H9 (cell line): ENCODE results near the gene TMEM239. TPM values are rescaled to one million over a fixed set of nuclear protein-coding genes. Genes with fewer than 3 reads are reported as not detected.

Experiments used
- DNase-seq: peaks from one replicate; pipeline ENCODE4 v3.0.0-alpha.2; 2017
- H2AFZ ChIP-seq: one replicate; pipeline ENCODE4 v1.6.1; 2013; ENCODE audit warnings: mild to moderate bottlenecking, low read length, control low read depth, moderate library complexity
- H2AK5ac ChIP-seq: 2 replicates; pipeline ENCODE4 v1.6.1; 2013; ENCODE audit warnings: low read length, control low read depth, mixed read lengths; ENCODE audit not compliant: insufficient read length
- H2BK120ac ChIP-seq: one replicate; pipeline ENCODE4 v1.6.1; 2013; ENCODE audit warnings: low read depth, mild to moderate bottlenecking, low read length, control low read depth, inconsistent platforms; ENCODE audit not compliant: poor library complexity, severe bottlenecking
- H2BK12ac ChIP-seq: 2 replicates; pipeline ENCODE4 v1.6.1; 2013; ENCODE audit warnings: low read length, control low read depth, mixed read lengths, low read depth; ENCODE audit not compliant: insufficient read length
- H2BK15ac ChIP-seq: 2 replicates; pipeline ENCODE4 v1.6.1; 2013; ENCODE audit warnings: low read depth, low read length, control low read depth
- H2BK20ac ChIP-seq: one replicate; pipeline ENCODE4 v1.6.1; 2013; ENCODE audit warnings: low read depth, mild to moderate bottlenecking, low read length, control low read depth, inconsistent platforms; ENCODE audit not compliant: poor library complexity, severe bottlenecking
- H2BK5ac ChIP-seq: 2 replicates; pipeline ENCODE4 v1.6.1; 2013; ENCODE audit warnings: low read length, control low read depth, mixed read lengths; ENCODE audit not compliant: insufficient read length
- H3K14ac ChIP-seq: 2 replicates; pipeline ENCODE4 v1.6.1; 2013; ENCODE audit warnings: low read length, control low read depth; ENCODE audit not compliant: insufficient read depth
- H3K18ac ChIP-seq: 2 replicates; pipeline ENCODE4 v1.6.1; 2013; ENCODE audit warnings: low read depth, mild to moderate bottlenecking, mixed read lengths, low read length, control low read depth; ENCODE audit not compliant: insufficient read length
- H3K23ac ChIP-seq: 2 replicates; pipeline ENCODE4 v1.6.1; 2013; ENCODE audit warnings: low read length, control low read depth, mixed read lengths, low read depth; ENCODE audit not compliant: insufficient read length
- H3K23me2 ChIP-seq: 2 replicates; pipeline ENCODE4 v1.6.1; 2013; ENCODE audit warnings: low read depth, mild to moderate bottlenecking, mixed read lengths, low read length, control low read depth; ENCODE audit not compliant: insufficient read length, poor library complexity, severe bottlenecking
- H3K27ac ChIP-seq: 2 replicates; pipeline ENCODE4 v1.5.1; 2013; ENCODE audit warnings: low read length, control low read depth, mixed read lengths, low read depth; ENCODE audit not compliant: insufficient read length
- H3K27me3 ChIP-seq: 2 replicates; pipeline ENCODE4 v1.6.1; 2013; ENCODE audit warnings: low read length, control low read depth, inconsistent platforms; ENCODE audit not compliant: insufficient read depth
- H3K4ac ChIP-seq: 2 replicates; pipeline ENCODE4 v1.6.1; 2013; ENCODE audit warnings: low read depth, mild to moderate bottlenecking, control low read depth, inconsistent platforms, low read length, moderate library complexity
- H3K4me1 ChIP-seq: 2 replicates; pipeline ENCODE4 v1.6.1; 2013; ENCODE audit warnings: low read length, control low read depth, inconsistent platforms; ENCODE audit not compliant: insufficient read depth
- H3K4me2 ChIP-seq: 2 replicates; pipeline ENCODE4 v1.6.1; 2013; ENCODE audit warnings: low read length, control low read depth, mixed read lengths; ENCODE audit not compliant: insufficient read length, insufficient read depth
- H3K56ac ChIP-seq: 2 replicates; pipeline ENCODE4 v1.6.1; 2013; ENCODE audit warnings: low read depth, mild to moderate bottlenecking, mixed read lengths, low read length, control low read depth; ENCODE audit not compliant: insufficient read length
- H3K79me1 ChIP-seq: 2 replicates; pipeline ENCODE4 v1.6.1; 2013; ENCODE audit warnings: low read depth, mild to moderate bottlenecking, moderate library complexity, low read length, control low read depth, inconsistent platforms; ENCODE audit not compliant: insufficient read depth, poor library complexity, severe bottlenecking
- H3K79me2 ChIP-seq: 2 replicates; pipeline ENCODE4 v1.6.1; 2013; ENCODE audit warnings: low read length, control low read depth, inconsistent platforms; ENCODE audit not compliant: insufficient read depth
- H3K9ac ChIP-seq: 2 replicates; pipeline ENCODE4 v1.6.1; 2013; ENCODE audit warnings: low read length, control low read depth, mixed read lengths; ENCODE audit not compliant: insufficient read length; ENCODE audit errors: extremely low read depth
- H3K9me3 ChIP-seq: one replicate; pipeline ENCODE4 v1.6.1; 2013; ENCODE audit warnings: low read depth, low read length, inconsistent platforms; ENCODE audit not compliant: control insufficient read depth
- H3T11ph ChIP-seq: one replicate; pipeline ENCODE4 v1.6.1; 2013; ENCODE audit warnings: mild to moderate bottlenecking, low read length, control low read depth, inconsistent platforms
- H4K20me1 ChIP-seq: one replicate; pipeline ENCODE4 v1.6.1; 2013; ENCODE audit not compliant: control insufficient read depth, insufficient read length, insufficient read depth
- H4K5ac ChIP-seq: 2 replicates; pipeline ENCODE4 v1.6.1; 2013; ENCODE audit warnings: low read depth, mild to moderate bottlenecking, mixed read lengths, low read length, control low read depth; ENCODE audit not compliant: insufficient read length
- H4K8ac ChIP-seq: replicated peaks from 2 replicates; pipeline ENCODE4 v1.6.1; 2013; ENCODE audit warnings: low read length, control low read depth, mixed read lengths, low read depth; ENCODE audit not compliant: insufficient read length
- H4K91ac ChIP-seq: 2 replicates; pipeline ENCODE4 v1.6.1; 2013; ENCODE audit warnings: low read depth, mild to moderate bottlenecking, moderate library complexity, mixed read lengths, low read length, control low read depth; ENCODE audit not compliant: insufficient read length
- H3K27ac Mint-ChIP-seq, 3 experiments: 2 replicates in 2 of 3; 3 replicates in 1 of 3; pipeline ENCODE4 v1.8.0; 2020 to 2021; ENCODE audit warnings: mixed read lengths in 3 of 3, mild to moderate bottlenecking in 1 of 3, moderate library complexity in 1 of 3
- H3K27me3 Mint-ChIP-seq: 2 replicates; pipeline ENCODE4 v1.8.0; 2021; ENCODE audit warnings: low read depth, mild to moderate bottlenecking, moderate library complexity, mixed read lengths
- H3K36me3 Mint-ChIP-seq, 3 experiments: 2 replicates in 2 of 3; 3 replicates in 1 of 3; pipeline ENCODE4 v1.8.0; 2020 to 2021; ENCODE audit warnings: low read depth in 3 of 3, mixed read lengths in 3 of 3; ENCODE audit not compliant: insufficient read depth in 1 of 3
- H3K4me1 Mint-ChIP-seq, 2 experiments: 2 replicates each; pipeline ENCODE4 v1.8.0; 2020; ENCODE audit warnings: mixed read lengths in 2 of 2
- H3K4me3 Mint-ChIP-seq, 2 experiments: 2 replicates in 1 of 2; 3 replicates in 1 of 2; pipeline ENCODE4 v1.8.0; 2020 to 2021; ENCODE audit warnings: mild to moderate bottlenecking in 2 of 2, mixed read lengths in 2 of 2, moderate library complexity in 1 of 2
- H3K9me3 Mint-ChIP-seq, 2 experiments: 2 replicates in 1 of 2; 3 replicates in 1 of 2; pipeline ENCODE4 v1.8.0; 2020; ENCODE audit warnings: mild to moderate bottlenecking in 2 of 2, mixed read lengths in 2 of 2, moderate library complexity in 1 of 2
- CTCF ChIP-seq: fragments of 200-600 bp; sonication (generic); conservative IDR thresholded peaks from 3 replicates; pipeline ENCODE4 v1.8.0; 2021; ENCODE audit warnings: antibody characterized with exemption, mild to moderate bottlenecking
- WGBS: extraction: QIAGEN DNeasy Blood & Tissue Kit; methylation state at CpG from one replicate; pipeline ENCODE4 v1.1.7; 2013; ENCODE audit warnings: missing lambda C conversion rate, low lambda C conversion rate, mixed read lengths; ENCODE audit not compliant: insufficient read length; ENCODE audit errors: extremely low coverage; 5-methylcytosine and 5-hydroxymethylcytosine counted together
- total RNA-seq: library from RNA; stranded (reverse); gene quantifications from 2 replicates; pipeline ENCODE4 v1.2.1, GENCODE V29; 2021

The TMEM239 gene
- total RNA-seq, 1 experiment from 2014 or later, result not detected

DNA sequence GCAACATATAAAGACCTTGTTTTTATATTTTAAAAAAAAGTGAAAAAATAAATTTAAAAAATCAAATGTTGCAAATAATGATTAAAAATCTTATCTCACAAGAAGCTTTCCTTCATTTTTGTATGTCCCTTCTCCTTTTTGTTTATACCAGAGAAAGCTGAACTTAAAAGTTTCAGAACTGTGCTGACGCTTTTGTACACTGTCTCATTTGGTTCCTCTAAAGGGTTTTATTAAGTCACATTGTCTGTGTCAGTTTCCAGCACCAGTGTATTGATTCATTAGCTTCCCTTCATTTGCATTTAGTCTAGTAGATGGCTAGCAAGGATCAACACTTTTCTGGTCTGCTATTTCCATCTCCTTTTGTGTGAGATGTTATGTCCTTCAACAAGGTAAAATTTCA lies 17.6 kb downstream of the TMEM239 start:
- DNase-seq, result no peak
- Mint-ChIP-seq H3K9me3 (no peaks in the 10 kb centered on the region), H3K27ac (no peak overlapping the region), H3K27me3 (peaks cover 12% of the 10 kb centered on the region), H3K4me3 (no peak overlapping the region), H3K4me1 (peaks cover 0 to 3% of the 10 kb centered on the region in 2 experiments; a peak in 1 of 4 replicates), H3K36me3 (peaks cover 3 to 23% (median 18%) of the 10 kb centered on the region in 3 experiments)
- Histone ChIP-seq H4K91ac (no peak overlapping the region), H3K23me2 (no peaks in the 10 kb centered on the region), H3T11ph (no peak overlapping the region), H2AFZ (no peak overlapping the region), H3K18ac (no peak overlapping the region), H4K5ac (no peak overlapping the region), H3K56ac (no peak overlapping the region), H4K20me1 (no peaks in the 10 kb centered on the region), H2AK5ac (no peak overlapping the region), H2BK120ac (no peak overlapping the region), H3K27ac (no peak overlapping the region), H3K23ac (no peak overlapping the region), H3K14ac (no peak overlapping the region), H3K27me3 (no peaks in the 10 kb centered on the region), H3K9ac (no peak overlapping the region), H3K4me1 (no peaks in the 10 kb centered on the region), H2BK5ac (no peak overlapping the region), H3K9me3 (no peaks in the 10 kb centered on the region), H3K4me2 (no peak overlapping the region), H2BK15ac (no peak overlapping the region), H3K79me1 (no peaks in the 10 kb centered on the region), H2BK12ac (no peak overlapping the region), H2BK20ac (no peak overlapping the region), H3K4ac (no peak overlapping the region), H4K8ac (no peak overlapping the region), H3K79me2 (no peaks in the 10 kb centered on the region)
- TF ChIP-seq CTCF, result no peak
- WGBS, result no CpG with 5 or more reads among the region's 1 CpG
